Bronchus fibroblast of lung (primary cell): ENCODE results near the gene TCEAL7. TPM values are rescaled to one million over a fixed set of nuclear protein-coding genes. Genes with fewer than 3 reads are reported as not detected.

Source experiments
- total RNA-seq: library from RNA; depleted of rRNA; stranded (reverse); fragments of >200 nt; gene quantifications from 2 replicates; pipeline ENCODE4 v1.2.3, GENCODE V29; 2015

The TCEAL7 gene, protein sequence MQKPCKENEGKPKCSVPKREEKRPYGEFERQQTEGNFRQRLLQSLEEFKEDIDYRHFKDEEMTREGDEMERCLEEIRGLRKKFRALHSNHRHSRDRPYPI
- total RNA-seq = 36.1 and 44.2 TPM in 2 replicates

DNA sequence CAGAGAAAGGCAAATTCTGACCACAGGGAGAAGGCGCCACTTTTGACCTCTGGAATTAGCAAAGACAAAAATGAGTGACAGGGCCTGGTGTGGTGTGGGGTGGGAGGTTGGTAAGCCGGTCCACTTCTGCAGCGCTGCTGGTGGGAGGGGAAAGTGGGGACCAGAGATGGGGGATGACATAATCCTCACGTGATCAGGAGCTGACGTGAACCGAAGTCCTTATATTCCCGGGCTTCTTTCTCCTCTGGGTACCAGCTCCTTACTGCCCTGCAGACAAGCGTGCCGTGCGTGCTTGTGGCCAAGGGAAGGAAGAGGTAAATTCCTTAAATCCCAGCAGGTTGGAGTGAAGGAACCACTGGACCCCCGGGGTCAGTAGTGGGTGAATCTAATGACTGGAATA, at the start of gene TCEAL7:
TSS of gene TCEAL7 (plus strand) at position 249 of the 400 bp plus-strand sequence. CDS start 1,165 bp downstream, outside the sequence.

DNA sequence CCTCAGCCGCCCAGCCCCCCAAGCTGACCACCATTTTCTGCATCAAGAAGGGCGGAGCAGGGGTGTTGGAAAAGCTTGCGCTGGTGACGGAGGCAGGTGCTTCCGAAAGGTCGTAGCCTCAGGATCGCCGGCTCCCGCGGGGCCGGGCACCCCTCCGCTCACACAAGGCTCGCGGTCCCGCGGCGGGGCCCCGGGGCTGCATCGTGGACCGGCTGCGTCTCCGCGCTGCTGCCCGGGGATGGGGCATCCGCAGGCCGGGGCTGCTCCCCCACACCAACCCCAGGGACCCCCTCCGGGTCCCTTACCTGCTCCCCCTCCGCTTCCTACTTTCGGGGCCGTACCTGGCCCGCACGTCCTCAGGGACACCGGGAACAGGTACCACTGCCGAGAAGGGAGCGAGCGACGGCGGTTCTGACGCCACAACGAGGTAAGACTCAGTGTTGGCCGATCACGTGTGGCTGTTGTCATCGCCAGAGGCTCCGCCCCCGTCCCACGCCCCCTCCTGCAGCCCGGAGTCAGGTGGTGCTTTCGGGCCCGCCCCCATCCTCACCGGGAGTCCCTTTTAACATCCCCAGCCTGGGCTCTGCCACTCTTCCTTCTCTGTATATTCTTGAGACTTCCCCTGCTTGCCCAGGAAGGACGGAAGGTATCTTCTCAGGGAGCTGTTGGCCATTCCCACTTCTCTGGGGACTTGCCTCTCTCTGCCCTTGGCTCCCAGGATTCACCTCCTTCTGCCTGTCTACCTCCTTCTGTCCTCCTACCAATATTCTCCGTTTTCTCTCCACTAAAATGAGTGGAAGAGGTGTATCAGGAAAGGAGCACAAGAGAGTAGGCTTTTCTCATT, 19.3 kb upstream of the TCEAL7 start, which contains the start of gene BEX2:
TSS of gene BEX2 (minus strand) at position 436 of the 844 bp plus-strand sequence. CDS start 1,014 bp downstream, outside the sequence.

DNA sequence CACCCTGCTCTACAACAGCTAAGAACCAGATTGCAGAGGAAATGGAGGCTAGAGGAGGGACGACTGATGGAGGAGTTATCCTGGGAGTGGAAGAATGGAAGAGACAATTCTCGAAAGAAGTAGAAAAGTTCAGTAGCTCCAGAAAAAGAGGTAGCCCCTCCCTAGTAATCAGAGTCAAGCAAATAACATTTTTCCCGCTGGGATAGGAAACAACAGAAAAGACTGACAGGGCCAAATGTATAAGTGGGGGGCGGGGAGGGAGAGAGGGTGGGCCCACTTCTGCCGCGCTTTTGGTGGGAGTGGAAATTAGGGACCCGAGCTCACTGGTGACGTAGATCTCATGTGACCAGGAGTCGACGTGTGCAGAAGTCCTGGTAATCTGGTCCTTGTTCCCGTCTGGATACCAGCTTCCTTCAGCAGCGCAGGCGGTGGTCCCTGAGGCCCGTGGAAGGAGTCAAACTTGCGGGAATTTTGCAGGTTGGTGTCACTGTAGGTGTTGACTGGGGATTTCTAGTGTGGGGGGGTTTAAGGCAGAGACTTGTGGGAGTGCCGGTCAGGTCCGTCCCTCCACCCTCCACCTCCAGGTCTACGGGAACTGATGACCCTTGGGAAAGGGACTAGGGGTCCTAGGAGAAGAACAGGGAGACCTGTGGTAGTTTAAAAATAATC, 26.2 kb downstream of the TCEAL7 start, which contains the start of gene TCEAL9:
TSS of gene TCEAL9 (plus strand) at position 377 of the 669 bp plus-strand sequence. CDS start 1,179 bp downstream, outside the sequence.

DNA sequence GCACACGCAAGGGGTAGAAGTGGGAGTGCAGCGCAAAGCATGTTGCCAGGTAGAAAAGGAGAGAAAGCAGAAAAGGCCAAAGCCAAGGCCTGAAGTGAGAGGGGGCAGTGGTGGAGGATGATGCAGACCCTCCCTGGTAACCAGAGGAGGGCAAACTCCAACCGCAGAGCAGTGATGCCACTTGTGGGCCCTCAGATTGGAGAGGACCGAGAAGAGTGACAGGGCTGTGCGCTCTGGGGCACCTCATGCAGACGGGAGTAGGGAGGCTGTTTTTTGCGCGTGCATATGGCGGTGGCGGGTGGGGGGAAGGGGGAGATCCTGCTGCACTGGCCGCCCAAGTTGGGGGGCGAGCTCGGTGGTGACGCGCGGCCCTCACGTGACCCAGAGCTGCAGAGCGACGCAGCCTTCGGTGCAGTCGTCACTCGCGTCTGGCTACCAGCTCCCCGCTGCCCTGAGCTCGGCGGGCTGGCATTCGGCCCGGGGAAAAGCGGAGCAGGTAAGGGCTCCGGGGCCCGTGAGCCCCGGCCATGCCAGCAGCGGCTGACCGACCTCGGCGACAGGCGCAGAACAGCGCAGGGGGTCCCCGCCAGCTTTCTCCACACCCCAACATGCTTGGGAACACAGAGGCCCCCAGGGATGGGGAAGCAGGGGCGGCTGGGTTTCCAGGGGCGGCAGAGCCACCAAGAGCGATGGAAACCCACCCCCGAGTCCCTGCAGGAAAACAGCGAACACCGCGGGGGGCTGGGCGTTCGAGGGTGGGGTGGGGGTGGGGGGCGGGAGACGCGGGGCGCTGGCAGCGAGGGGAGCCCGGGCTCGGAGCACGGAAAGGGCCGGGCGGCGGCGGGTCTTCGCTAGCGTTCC, 46.3 kb downstream of the TCEAL7 start, which contains the start of gene BEX3:
TSS of gene BEX3 (plus strand) at position 421 of the 861 bp plus-strand sequence. CDS start 984 bp downstream, outside the sequence.

Other genes starting within 250 kb of the TCEAL7 start
- gene NXF3, start 237.1 kb upstream of the TCEAL7 start, total RNA-seq = not detected in 2 replicates
- gene BEX4, start 115.1 kb upstream of the TCEAL7 start, total RNA-seq = 15.0 and 15.6 TPM in 2 replicates
- gene TCEAL8, start 75.1 kb upstream of the TCEAL7 start, total RNA-seq = 62.3 and 90.1 TPM in 2 replicates
- not detected in 2 replicates for gene TCEAL5, start 53.5 kb upstream of the TCEAL7 start, total RNA-seq
- gene BEX2, start 19.2 kb upstream of the TCEAL7 start, total RNA-seq = 0.34 and 0.89 TPM in 2 replicates
- gene TCEAL9, start 26.3 kb downstream of the TCEAL7 start, total RNA-seq = 50.1 and 113 TPM in 2 replicates
- gene BEX3, start 46.3 kb downstream of the TCEAL7 start, total RNA-seq = 298 and 309 TPM in 2 replicates
- under 0.01 TPM in 1 of 2 replicates, not detected in the other for gene RAB40A, start 189.2 kb downstream of the TCEAL7 start, total RNA-seq